ENCODE data around the gene SEPTIN6. TPM values are rescaled to one million over a fixed set of nuclear protein-coding genes. Genes with fewer than 3 reads are reported as not detected.

SEPTIN6 gene
- total and polyA plus RNA-seq, 2 donors (not counting 3 experiments of a cell fraction or from before 2014, with no cell fraction given), result 23.1 to 31.8 TPM

- ChIA-PET POLR2A (no interaction called here), CTCF (interaction anchor here (1.0 to 10.5 kb wide), 2 partner anchors 126 to 253 kb away, joined by 4 to 106 read pairs; no protein-coding TSS in a partner anchor)
- TF ChIP-seq GATA2 (IDR thresholded peaks at IDR 0.05; ENCODE audit: insufficient read depth, insufficient read length, low read depth, low read length) (no peak), POLR2A (IDR thresholded peaks at IDR 0.05; ENCODE audit: low read depth, low read length) (no peak), MYC (IDR thresholded peaks at IDR 0.05; ENCODE audit: low read depth, low read length) (no peak), FOS (IDR thresholded peaks at IDR 0.05; ENCODE audit: borderline replicate concordance, insufficient read depth, low read length) (no peak), CTCF (IDR thresholded peaks at IDR 0.05; ENCODE audit: extremely low read depth in 1 of 2, insufficient read depth in 1 of 2, low read depth in 1 of 2, low read length in 2 of 2) (no peak), JUN (IDR thresholded peaks at IDR 0.05; ENCODE audit: borderline replicate concordance, insufficient read depth, insufficient read length, low read depth) (no peak), POLR2AphosphoS5 (IDR thresholded peaks at IDR 0.05; ENCODE audit: insufficient read depth, low read depth, low read length) (no peak), EZH2 (IDR thresholded peaks at IDR 0.05; ENCODE audit: borderline replicate concordance, low read depth, low read length, severe bottlenecking) (no peak)
- TF ChIP-seq, protein P1, sequence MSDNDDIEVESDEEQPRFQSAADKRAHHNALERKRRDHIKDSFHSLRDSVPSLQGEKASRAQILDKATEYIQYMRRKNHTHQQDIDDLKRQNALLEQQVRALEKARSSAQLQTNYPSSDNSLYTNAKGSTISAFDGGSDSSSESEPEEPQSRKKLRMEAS (IDR thresholded peaks at IDR 0.05; ENCODE audit: insufficient read depth, insufficient read length), result no peak
- BruUV-seq (replicated peaks), result no TSS peak
- Histone ChIP-seq H3K9ac (replicated peaks; ENCODE audit: extremely low read depth, insufficient read depth, low read length) (no peak overlapping the region), H3K27me3 (ENCODE audit: control insufficient read depth in 2 of 2, insufficient read depth in 2 of 2, low read length in 2 of 2) (no peaks in the 10 kb centered on the region), H2AFZ (ENCODE audit: low read depth, low read length) (no peak overlapping the region), H3K27ac (ENCODE audit: insufficient read depth, low read depth, low read length) (no peak overlapping the region), H3K9me1 (replicated peaks; ENCODE audit: control insufficient read depth, extremely low read depth, insufficient read depth, low read length) (no peaks in the 10 kb centered on the region), H3K79me2 (ENCODE audit: control insufficient read depth, insufficient read depth, low read length) (no peaks in the 10 kb centered on the region), H3K9me3 (replicated peaks; ENCODE audit: control insufficient read depth, insufficient read depth, low read length) (no peaks in the 10 kb centered on the region), H3K4me2 (ENCODE audit: insufficient read depth, low read length) (no peak overlapping the region), H3K4me1 (ENCODE audit: control insufficient read depth, extremely low read depth, insufficient read depth, low read length) (no peaks in the 10 kb centered on the region), H3K36me3 (ENCODE audit: control insufficient read depth in 2 of 2, extremely low read depth in 1 of 2, insufficient read depth in 2 of 2, low read length in 2 of 2) (no peaks in the 10 kb centered on the region), H4K20me1 (replicated peaks; ENCODE audit: control insufficient read depth, extremely low read depth, insufficient read depth, low read length) (no peaks in the 10 kb centered on the region), H3K4me3 (replicated peaks in 1 of 3; ENCODE audit: insufficient read depth in 1 of 3, low read depth in 1 of 3, low read length in 3 of 3) (no peak overlapping the region)
- dilution Hi-C loops (cut with MboI; ENCODE audit: extremely low pct_ligation_motif_present, low sequenced_read_pairs), result no loop called here
- no peak for FAIRE-seq
- intact Hi-C loops (cut with micrococcal nuclease), result no loop called here
- no peak for DNase-seq (ENCODE audit: low read depth, low spot score)
These were observed 42.5 kb upstream of the SEPTIN6 start for GRCh38 chrX:119735467-119735866.

Data from endothelial cell of umbilical vein (primary cell).